Tibial nerve (tissue), 4 donors: ENCODE measurements around the gene PSMA7.

ENCODE experiments used
- EP300 ChIP-seq, 2 donors: sonication (generic); formaldehyde crosslinking; IDR thresholded peaks; one replicate each; pipeline ENCODE4 v1.6.1; 2017; ENCODE audit warnings: antibody characterized with exemption in 2 of 2, mild to moderate bottlenecking in 1 of 2
- POLR2A ChIP-seq, 2 donors: fragments of 450-650 bp; IDR thresholded peaks; one replicate each; pipeline ENCODE4 v1.6.1; 2017; ENCODE audit warnings: antibody characterized with exemption in 2 of 2, mild to moderate bottlenecking in 2 of 2, moderate library complexity in 2 of 2
- TF ChIP-seq, protein P1 (sequence below), 5 experiments: fragments of 200-600 bp in 3 of 5; fragments of 450-650 bp in 2 of 5; sonication (generic) in 3 of 5; IDR thresholded peaks; one replicate each; pipeline ENCODE4 v1.5.1; 2016 to 2019; ENCODE audit warnings: antibody characterized with exemption in 5 of 5, mild to moderate bottlenecking in 3 of 5, moderate library complexity in 2 of 5

DNA sequence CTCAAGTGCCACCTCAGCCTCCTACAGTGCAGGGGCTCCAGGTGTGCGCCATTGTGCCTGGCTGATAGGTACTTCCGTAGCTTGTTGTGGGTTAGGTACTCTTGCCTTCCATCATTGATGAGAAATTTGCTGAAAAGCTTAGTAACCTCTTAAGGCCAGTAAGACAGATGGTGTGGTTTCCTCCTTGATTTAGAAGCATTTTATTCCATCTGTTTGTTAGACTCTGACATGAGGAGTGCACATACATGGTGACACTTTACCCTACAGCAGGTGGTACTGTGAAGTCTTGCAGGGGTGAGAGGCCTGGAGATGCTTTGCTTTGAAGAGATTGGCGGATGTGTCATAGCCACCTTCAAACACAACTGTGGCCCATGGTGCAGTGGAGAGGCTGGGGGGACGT lies 24.9 kb upstream of the PSMA7 start:
- TF ChIP-seq, protein P1, sequence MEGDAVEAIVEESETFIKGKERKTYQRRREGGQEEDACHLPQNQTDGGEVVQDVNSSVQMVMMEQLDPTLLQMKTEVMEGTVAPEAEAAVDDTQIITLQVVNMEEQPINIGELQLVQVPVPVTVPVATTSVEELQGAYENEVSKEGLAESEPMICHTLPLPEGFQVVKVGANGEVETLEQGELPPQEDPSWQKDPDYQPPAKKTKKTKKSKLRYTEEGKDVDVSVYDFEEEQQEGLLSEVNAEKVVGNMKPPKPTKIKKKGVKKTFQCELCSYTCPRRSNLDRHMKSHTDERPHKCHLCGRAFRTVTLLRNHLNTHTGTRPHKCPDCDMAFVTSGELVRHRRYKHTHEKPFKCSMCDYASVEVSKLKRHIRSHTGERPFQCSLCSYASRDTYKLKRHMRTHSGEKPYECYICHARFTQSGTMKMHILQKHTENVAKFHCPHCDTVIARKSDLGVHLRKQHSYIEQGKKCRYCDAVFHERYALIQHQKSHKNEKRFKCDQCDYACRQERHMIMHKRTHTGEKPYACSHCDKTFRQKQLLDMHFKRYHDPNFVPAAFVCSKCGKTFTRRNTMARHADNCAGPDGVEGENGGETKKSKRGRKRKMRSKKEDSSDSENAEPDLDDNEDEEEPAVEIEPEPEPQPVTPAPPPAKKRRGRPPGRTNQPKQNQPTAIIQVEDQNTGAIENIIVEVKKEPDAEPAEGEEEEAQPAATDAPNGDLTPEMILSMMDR (IDR thresholded peaks at IDR 0.05): no peak
- TF ChIP-seq POLR2A (IDR thresholded peaks at IDR 0.05): no peak
- no peak for TF ChIP-seq EP300 (IDR thresholded peaks at IDR 0.05)
